AG04449 (cell line): ENCODE measurements around the gene CITED4.
A peak's percentile ranks its signal among the peaks of the same experiment; 100 is the strongest.

ENCODE experiments used
- CTCF ChIA-PET: fragments of 350-600 bp; formaldehyde crosslinking; extraction: SDS; loops from one replicate; lab custom pipeline; 2021; ENCODE audit warnings: antibody characterized with exemption; lab: Yijun Ruan, JAX
- POLR2A ChIA-PET: fragments of 400-600, 350-600 bp; formaldehyde crosslinking; extraction: SDS; loops from one replicate; lab custom pipeline; 2020; ENCODE audit warnings: antibody characterized with exemption, inconsistent platforms; lab: Yijun Ruan, JAX
- DNase-seq: peaks from one replicate; pipeline ENCODE4 v3.0.0-alpha.2; 2010; ENCODE audit warnings: low read depth, low spot score
- H3K4me3 ChIP-seq: 2 replicates; pipeline ENCODE4 v1.5.1; 2011; ENCODE audit warnings: low read depth, mild to moderate bottlenecking, control low read depth, low read length
- TF ChIP-seq, protein P1 (sequence below): IDR thresholded peaks from one replicate; pipeline ENCODE4 v1.5.1; 2011; ENCODE audit warnings: mild to moderate bottlenecking, moderate library complexity, low read length, control low read depth, inconsistent platforms; ENCODE audit not compliant: insufficient read depth; ENCODE audit errors: missing control alignments

Gene CITED4, protein sequence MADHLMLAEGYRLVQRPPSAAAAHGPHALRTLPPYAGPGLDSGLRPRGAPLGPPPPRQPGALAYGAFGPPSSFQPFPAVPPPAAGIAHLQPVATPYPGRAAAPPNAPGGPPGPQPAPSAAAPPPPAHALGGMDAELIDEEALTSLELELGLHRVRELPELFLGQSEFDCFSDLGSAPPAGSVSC

DNA sequence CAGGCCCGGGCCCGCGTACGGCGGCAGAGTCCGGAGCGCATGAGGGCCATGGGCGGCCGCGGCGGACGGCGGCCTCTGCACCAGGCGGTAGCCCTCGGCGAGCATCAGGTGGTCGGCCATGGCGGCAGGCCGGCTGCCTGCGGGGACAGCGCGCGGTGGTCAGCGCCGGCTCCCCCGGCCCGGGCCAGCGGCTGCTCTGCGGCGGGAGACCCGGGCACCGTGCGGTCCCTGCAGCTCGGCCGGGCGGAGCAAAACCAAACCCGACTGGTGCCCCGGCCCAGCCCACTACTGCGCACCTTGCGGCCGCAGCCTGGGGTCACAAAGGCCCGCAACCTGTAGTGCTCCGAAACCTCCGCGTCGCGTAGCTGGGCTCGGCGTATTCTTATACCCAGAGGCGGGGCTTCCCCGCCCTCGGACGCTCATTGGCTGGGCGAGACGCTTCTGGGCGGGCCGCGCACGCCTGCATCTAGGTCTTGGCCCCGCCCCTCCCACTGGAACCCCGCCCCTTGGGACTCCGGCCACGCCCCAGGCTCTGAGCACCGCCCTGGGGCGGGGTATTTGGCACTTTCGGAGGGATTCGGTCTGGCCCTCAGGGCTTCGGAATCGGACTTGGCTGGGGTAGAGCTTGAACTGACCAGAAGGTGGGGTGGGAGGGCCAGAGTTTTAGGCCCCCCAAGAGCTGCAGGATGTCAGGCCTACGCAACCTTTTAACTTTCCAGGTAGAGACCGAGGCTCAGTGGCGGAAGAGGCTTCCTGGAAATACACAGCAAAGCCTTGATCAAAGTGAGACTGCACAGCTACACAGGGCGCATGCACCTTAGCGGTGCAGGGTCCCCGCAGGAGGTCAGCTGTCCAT is at the start of gene CITED4:
TSS of gene CITED4 (minus strand) at position 356 of the 856 bp plus-strand sequence. CDS start at position 120, 236 bp downstream.
- ChIA-PET POLR2A (interaction anchor here (1.0 kb wide), 1 partner anchor 13 kb away, joined by 3 read pairs; no protein-coding TSS in a partner anchor), CTCF (interaction anchor here (0.8 to 31.0 kb wide), 9 partner anchors 9 to 237 kb away, joined by 3 to 987 read pairs (median 4); no protein-coding TSS in a partner anchor)
- H3K4me3 ChIP-seq = peak within 1 kb of the TSS; percentile 66
- TF ChIP-seq, protein P1, sequence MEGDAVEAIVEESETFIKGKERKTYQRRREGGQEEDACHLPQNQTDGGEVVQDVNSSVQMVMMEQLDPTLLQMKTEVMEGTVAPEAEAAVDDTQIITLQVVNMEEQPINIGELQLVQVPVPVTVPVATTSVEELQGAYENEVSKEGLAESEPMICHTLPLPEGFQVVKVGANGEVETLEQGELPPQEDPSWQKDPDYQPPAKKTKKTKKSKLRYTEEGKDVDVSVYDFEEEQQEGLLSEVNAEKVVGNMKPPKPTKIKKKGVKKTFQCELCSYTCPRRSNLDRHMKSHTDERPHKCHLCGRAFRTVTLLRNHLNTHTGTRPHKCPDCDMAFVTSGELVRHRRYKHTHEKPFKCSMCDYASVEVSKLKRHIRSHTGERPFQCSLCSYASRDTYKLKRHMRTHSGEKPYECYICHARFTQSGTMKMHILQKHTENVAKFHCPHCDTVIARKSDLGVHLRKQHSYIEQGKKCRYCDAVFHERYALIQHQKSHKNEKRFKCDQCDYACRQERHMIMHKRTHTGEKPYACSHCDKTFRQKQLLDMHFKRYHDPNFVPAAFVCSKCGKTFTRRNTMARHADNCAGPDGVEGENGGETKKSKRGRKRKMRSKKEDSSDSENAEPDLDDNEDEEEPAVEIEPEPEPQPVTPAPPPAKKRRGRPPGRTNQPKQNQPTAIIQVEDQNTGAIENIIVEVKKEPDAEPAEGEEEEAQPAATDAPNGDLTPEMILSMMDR = peak; percentile 1
- no peak for DNase-seq

DNA sequence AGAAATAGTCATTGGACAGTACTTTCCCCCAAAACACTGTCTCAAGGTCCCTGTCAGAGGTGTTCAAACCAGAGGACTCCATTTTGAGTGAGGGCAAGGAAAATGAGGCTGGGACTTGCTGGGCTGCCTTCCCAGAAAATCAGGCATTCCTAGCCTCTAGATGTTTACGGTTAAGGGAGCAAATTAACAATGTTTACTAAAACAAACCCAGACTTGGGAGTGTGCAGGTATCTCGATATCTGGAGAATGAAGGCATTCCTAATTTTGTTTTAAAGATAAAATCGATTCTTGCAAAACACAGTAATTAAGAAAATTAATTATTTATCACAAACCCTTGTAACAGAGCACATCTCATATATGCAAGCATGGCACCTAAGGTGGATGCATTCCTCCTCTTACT is 48.9 kb upstream of the CITED4 start:
- POLR2A ChIA-PET = no interaction called here
- TF ChIP-seq, protein P1 = no peak
- CTCF ChIA-PET = interaction anchor here (1.1 kb wide), 1 partner anchor 37 kb away, joined by 3 read pairs; no protein-coding TSS in a partner anchor
- DNase-seq = no peak
- no peak overlapping the region for H3K4me3 ChIP-seq

DNA sequence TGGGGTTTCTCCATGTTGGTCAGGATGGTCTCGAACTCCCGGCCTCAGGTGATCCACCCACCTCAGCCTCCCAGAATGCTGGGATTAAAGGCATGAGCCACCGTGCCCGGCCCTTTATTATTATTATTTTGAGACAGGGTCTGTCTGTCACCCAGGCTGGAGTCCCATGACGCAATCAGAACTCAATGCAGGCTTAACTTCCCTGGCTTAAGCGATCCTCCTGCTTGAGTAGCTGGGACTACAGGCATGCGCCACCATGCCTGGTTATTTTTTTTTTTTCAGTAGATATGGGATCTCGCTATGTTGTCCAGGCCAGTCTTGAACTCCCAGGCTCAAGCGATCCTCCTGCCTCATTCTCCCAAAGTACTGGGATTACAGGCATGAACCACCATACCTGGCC is 47.1 kb upstream of the CITED4 start:
- H3K4me3 ChIP-seq = no peak overlapping the region
- ChIA-PET POLR2A (no interaction called here), CTCF (interaction anchor here (0.9 to 1.2 kb wide), 3 partner anchors 40 to 44 kb away, joined by 3 to 4 read pairs (median 4); no protein-coding TSS in a partner anchor)
- no peak for DNase-seq
- TF ChIP-seq, protein P1 = no peak

DNA sequence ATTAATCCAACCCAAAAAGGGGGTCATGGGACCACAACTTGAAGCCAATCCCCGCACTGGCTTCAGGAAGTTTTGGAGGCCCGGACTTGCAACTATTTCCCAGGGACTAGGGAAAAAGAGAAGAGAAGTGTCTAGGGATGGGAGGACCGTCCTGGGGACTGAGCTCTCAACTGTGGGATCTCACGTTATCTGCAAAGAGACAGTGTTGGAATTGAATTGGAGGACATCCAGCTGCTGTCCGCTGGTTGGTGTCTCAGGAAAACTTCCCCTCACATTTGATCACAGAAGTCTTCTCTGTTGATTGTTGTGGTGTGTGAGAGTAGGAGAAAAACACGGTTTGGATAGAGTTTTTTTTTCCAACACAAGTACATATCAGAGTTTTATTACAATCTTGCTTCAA is 46.2 kb upstream of the CITED4 start:
- no peak for DNase-seq
- TF ChIP-seq, protein P1 = no peak
- POLR2A ChIA-PET = no interaction called here
- CTCF ChIA-PET = interaction anchor here (2.4 kb wide), 1 partner anchor 40 kb away, joined by 8 read pairs; no protein-coding TSS in a partner anchor
- no peak overlapping the region for H3K4me3 ChIP-seq

DNA sequence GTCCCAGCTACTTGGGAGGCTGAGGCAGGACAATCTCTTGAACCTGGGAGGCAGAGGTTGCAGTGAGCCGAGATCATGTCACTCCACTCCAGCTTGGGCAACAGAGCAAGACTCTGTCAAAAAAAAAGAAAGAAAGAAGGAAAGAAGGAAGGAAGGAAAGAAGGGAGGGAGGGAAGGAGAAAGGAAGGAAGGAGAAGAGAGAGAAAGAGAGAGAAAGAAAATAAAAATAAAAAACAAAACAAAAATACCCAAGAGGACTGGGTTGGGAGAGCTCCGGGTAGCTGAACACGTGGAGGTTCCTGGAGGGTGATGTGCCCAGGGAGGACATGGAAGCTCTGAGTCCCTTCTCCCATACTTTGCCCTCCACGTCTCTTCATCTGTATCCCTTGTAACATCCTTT is 45.7 kb upstream of the CITED4 start:
- POLR2A ChIA-PET = no interaction called here
- TF ChIP-seq, protein P1 = no peak
- no peak for DNase-seq
- CTCF ChIA-PET = interaction anchor here (1.4 to 2.4 kb wide), 2 partner anchors 40 to 45 kb away, joined by 3 to 8 read pairs; no protein-coding TSS in a partner anchor
- H3K4me3 ChIP-seq = no peak overlapping the region
